Smooth muscle cell of the brain vasculature (primary cell): ENCODE results near the gene KIF17.

Experiments
- DNase-seq: peaks from one replicate; pipeline ENCODE4 v3.0.0-alpha.2; 2012; ENCODE audit warnings: low read depth, low spot score

The KIF17 gene

GRCh38 chr1:20626524-20626923 is 91.3 kb downstream of the KIF17 start:
- no peak for DNase-seq

GRCh38 chr1:20626098-20626427 is 91.7 kb downstream of the KIF17 start:
- DNase-seq, result no peak

- DNase-seq, result no peak
These were observed 92.4 kb downstream of the KIF17 start for GRCh38 chr1:20625176-20626097.

- DNase-seq, result no peak
These were observed 93.1 kb downstream of the KIF17 start for GRCh38 chr1:20624709-20625108.

GRCh38 chr1:20621012-20621411 is 96.8 kb downstream of the KIF17 start:
- no peak for DNase-seq

GRCh38 chr1:20619999-20620398 is 97.8 kb downstream of the KIF17 start:
- no peak for DNase-seq

- no peak for DNase-seq
These were observed 99.3 kb downstream of the KIF17 start for GRCh38 chr1:20618550-20618949.

- DNase-seq, result no peak
These were observed 100.8 kb downstream of the KIF17 start for GRCh38 chr1:20616847-20617487.

- DNase-seq, result no peak
These were observed 101.6 kb downstream of the KIF17 start for GRCh38 chr1:20615946-20616846.

GRCh38 chr1:20614131-20614579 is 103.7 kb downstream of the KIF17 start:
- no peak for DNase-seq
